ENCODE data around the gene COL4A2. TPM values are rescaled to one million over a fixed set of nuclear protein-coding genes. Genes with fewer than 3 reads are reported as not detected.

The COL4A2 gene
- total RNA-seq, 1 experiment from 2014 or later, result 1.6 TPM

DNA sequence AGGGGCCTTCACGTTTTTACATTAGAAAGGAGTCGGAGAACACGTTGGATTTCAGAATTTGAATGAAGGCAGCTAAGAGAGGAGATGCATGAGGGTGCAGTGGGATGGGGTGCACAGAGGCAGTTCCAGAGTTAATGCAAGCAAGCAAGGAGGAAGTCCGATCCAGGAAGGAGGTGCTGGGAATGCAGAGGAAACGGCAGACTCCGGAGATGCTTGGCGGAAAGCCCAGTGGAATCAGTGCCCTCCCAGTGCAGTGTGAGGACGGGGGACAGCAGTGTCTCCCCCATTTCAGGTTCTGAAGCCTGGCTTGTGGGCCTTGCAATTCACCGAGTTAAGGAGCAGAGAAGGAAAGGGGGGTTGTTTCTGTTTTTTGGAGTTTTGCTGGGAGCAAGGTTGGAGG is 100.4 kb downstream of the COL4A2 start:
- peaks cover 3 to 22% of the 10 kb centered on the region in 2 experiments; a peak in 3 of 4 replicates for H3K4me1 ChIP-seq (ENCODE audit: control insufficient read depth in 1 of 2, insufficient read depth in 2 of 2, low read length in 2 of 2)
- no peak overlapping the region for H3K9ac ChIP-seq (ENCODE audit: low read length)
- BruUV-seq (replicated peaks), result no TSS peak
- intact Hi-C loops (cut with micrococcal nuclease), result no loop called here
- DNase-seq (ENCODE audit: low read depth, low spot score), result no peak
- H3K4me3 ChIP-seq (replicated peaks in 1 of 2; ENCODE audit: low read depth in 1 of 2, low read length in 2 of 2), result no peak overlapping the region
- no peak overlapping the region for H3K27ac ChIP-seq (ENCODE audit: low read depth, low read length)
- no peaks in the 10 kb centered on the region for H3K9me3 ChIP-seq (ENCODE audit: control insufficient read depth in 1 of 2, insufficient read depth in 1 of 2, low read depth in 1 of 2, low read length in 2 of 2)
- H3K36me3 ChIP-seq (ENCODE audit: control insufficient read depth in 1 of 2, insufficient read depth in 2 of 2, low read length in 2 of 2), result no peaks in the 10 kb centered on the region
- H3K27me3 ChIP-seq (ENCODE audit: insufficient read depth, low read length), result no peaks in the 10 kb centered on the region
- H2AFZ ChIP-seq (ENCODE audit: low read depth, low read length, poor library complexity, severe bottlenecking), result no peak overlapping the region
- TF ChIP-seq SP1 (IDR thresholded peaks at IDR 0.05; ENCODE audit: low read depth), result no peak
- TF ChIP-seq RAD21 (IDR thresholded peaks at IDR 0.05; ENCODE audit: low read depth), result no peak
- ChIA-PET CTCF (no interaction called here), RAD21 (ENCODE audit: low non-redundant PET in 1 of 2, low total read pairs in 2 of 2, uncharacterized antibody in 2 of 2, unreplicated experiment in 2 of 2) (no interaction called here), POLR2A (no interaction called here)
- no peaks in the 10 kb centered on the region for H4K20me1 ChIP-seq (ENCODE audit: insufficient read depth)
- H3K4me2 ChIP-seq (ENCODE audit: low read length), result no peak overlapping the region
- H3K9me2 ChIP-seq (ENCODE audit: insufficient read depth), result no peaks in the 10 kb centered on the region
- H3K79me2 ChIP-seq (ENCODE audit: insufficient read depth, low read length), result no peaks in the 10 kb centered on the region
- ATAC-seq, result no peak

DNA sequence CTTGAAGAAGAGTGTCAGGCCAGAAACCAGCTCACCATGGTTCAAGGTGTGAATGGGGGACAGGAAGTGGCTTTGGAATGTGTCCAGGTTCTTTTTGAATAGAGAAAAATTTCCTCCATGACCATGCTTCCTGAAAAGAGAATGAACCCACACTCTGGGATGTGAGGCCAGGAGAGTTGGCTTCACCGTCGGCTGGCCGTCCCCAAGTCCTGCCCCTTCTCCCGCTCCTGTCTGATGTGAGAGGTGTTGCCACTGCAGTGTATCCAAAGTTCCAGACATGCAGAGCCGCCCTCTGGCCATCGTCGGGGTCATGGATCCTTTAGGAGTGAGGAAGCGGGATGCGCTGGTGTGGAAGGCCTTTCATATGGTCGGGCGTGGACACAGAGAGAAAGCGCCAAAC is 101.2 kb downstream of the COL4A2 start:
- no peak overlapping the region for H3K27ac ChIP-seq (ENCODE audit: low read depth, low read length)
- no peaks in the 10 kb centered on the region for H3K9me2 ChIP-seq (ENCODE audit: insufficient read depth)
- no peaks in the 10 kb centered on the region for H3K79me2 ChIP-seq (ENCODE audit: insufficient read depth, low read length)
- TF ChIP-seq CBX3 (IDR thresholded peaks at IDR 0.05; ENCODE audit: low read depth) (no peak), EZH2 (IDR thresholded peaks at IDR 0.05) (no peak), SRF (IDR thresholded peaks at IDR 0.05; ENCODE audit: low read depth) (no peak), ZFX (IDR thresholded peaks at IDR 0.05) (no peak), EZH2phosphoT487 (IDR thresholded peaks at IDR 0.05; ENCODE audit: borderline replicate concordance) (no peak), ELF1 (IDR thresholded peaks at IDR 0.05; ENCODE audit: borderline replicate concordance, low read depth) (no peak), EGR1 (IDR thresholded peaks at IDR 0.05; ENCODE audit: low read depth) (no peak), SP1 (IDR thresholded peaks at IDR 0.05; ENCODE audit: low read depth) (no peak), POLR2A (IDR thresholded peaks at IDR 0.05; ENCODE audit: borderline replicate concordance, extremely low read depth, insufficient read depth, insufficient read length) (no peak), SIN3A (IDR thresholded peaks at IDR 0.05; ENCODE audit: low read depth) (no peak)
- TF ChIP-seq, protein P1, sequence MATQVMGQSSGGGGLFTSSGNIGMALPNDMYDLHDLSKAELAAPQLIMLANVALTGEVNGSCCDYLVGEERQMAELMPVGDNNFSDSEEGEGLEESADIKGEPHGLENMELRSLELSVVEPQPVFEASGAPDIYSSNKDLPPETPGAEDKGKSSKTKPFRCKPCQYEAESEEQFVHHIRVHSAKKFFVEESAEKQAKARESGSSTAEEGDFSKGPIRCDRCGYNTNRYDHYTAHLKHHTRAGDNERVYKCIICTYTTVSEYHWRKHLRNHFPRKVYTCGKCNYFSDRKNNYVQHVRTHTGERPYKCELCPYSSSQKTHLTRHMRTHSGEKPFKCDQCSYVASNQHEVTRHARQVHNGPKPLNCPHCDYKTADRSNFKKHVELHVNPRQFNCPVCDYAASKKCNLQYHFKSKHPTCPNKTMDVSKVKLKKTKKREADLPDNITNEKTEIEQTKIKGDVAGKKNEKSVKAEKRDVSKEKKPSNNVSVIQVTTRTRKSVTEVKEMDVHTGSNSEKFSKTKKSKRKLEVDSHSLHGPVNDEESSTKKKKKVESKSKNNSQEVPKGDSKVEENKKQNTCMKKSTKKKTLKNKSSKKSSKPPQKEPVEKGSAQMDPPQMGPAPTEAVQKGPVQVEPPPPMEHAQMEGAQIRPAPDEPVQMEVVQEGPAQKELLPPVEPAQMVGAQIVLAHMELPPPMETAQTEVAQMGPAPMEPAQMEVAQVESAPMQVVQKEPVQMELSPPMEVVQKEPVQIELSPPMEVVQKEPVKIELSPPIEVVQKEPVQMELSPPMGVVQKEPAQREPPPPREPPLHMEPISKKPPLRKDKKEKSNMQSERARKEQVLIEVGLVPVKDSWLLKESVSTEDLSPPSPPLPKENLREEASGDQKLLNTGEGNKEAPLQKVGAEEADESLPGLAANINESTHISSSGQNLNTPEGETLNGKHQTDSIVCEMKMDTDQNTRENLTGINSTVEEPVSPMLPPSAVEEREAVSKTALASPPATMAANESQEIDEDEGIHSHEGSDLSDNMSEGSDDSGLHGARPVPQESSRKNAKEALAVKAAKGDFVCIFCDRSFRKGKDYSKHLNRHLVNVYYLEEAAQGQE (IDR thresholded peaks at IDR 0.05; ENCODE audit: low read depth), result no peak
- TF ChIP-seq, protein P2, sequence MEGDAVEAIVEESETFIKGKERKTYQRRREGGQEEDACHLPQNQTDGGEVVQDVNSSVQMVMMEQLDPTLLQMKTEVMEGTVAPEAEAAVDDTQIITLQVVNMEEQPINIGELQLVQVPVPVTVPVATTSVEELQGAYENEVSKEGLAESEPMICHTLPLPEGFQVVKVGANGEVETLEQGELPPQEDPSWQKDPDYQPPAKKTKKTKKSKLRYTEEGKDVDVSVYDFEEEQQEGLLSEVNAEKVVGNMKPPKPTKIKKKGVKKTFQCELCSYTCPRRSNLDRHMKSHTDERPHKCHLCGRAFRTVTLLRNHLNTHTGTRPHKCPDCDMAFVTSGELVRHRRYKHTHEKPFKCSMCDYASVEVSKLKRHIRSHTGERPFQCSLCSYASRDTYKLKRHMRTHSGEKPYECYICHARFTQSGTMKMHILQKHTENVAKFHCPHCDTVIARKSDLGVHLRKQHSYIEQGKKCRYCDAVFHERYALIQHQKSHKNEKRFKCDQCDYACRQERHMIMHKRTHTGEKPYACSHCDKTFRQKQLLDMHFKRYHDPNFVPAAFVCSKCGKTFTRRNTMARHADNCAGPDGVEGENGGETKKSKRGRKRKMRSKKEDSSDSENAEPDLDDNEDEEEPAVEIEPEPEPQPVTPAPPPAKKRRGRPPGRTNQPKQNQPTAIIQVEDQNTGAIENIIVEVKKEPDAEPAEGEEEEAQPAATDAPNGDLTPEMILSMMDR (IDR thresholded peaks at IDR 0.05 in 2 of 3, conservative IDR thresholded peaks at IDR 0.05 in 1 of 3; ENCODE audit: borderline replicate concordance in 1 of 3, insufficient read depth in 1 of 3, low read depth in 2 of 3, low read length in 2 of 3), result no peak
- TF ChIP-seq, protein P3, sequence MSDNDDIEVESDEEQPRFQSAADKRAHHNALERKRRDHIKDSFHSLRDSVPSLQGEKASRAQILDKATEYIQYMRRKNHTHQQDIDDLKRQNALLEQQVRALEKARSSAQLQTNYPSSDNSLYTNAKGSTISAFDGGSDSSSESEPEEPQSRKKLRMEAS (IDR thresholded peaks at IDR 0.05), result no peak
- H4K20me1 ChIP-seq (ENCODE audit: insufficient read depth), result no peaks in the 10 kb centered on the region
- H3K36me3 ChIP-seq (ENCODE audit: control insufficient read depth in 1 of 2, insufficient read depth in 2 of 2, low read length in 2 of 2), result no peaks in the 10 kb centered on the region
- H3K4me2 ChIP-seq (ENCODE audit: low read length), result no peak overlapping the region
- no peak overlapping the region for H3K4me3 ChIP-seq (replicated peaks in 1 of 2; ENCODE audit: low read depth in 1 of 2, low read length in 2 of 2)
- intact Hi-C loops (cut with micrococcal nuclease), result no loop called here
- ATAC-seq (no peak), DNase-seq (ENCODE audit: low read depth, low spot score) (no peak)
- no peak overlapping the region for H2AFZ ChIP-seq (ENCODE audit: low read depth, low read length, poor library complexity, severe bottlenecking)
- BruUV-seq (replicated peaks), result no TSS peak
- no peak overlapping the region for H3K9ac ChIP-seq (ENCODE audit: low read length)
- CTCF ChIA-PET, result no interaction called here
- no peaks in the 10 kb centered on the region for H3K9me3 ChIP-seq (ENCODE audit: control insufficient read depth in 1 of 2, insufficient read depth in 1 of 2, low read depth in 1 of 2, low read length in 2 of 2)
- RAD21 ChIA-PET (ENCODE audit: low non-redundant PET in 1 of 2, low total read pairs in 2 of 2, uncharacterized antibody in 2 of 2, unreplicated experiment in 2 of 2), result no interaction called here
- H3K27me3 ChIP-seq (ENCODE audit: insufficient read depth, low read length), result no peaks in the 10 kb centered on the region
- peaks cover 3 to 24% of the 10 kb centered on the region in 2 experiments; a peak in 3 of 4 replicates for H3K4me1 ChIP-seq (ENCODE audit: control insufficient read depth in 1 of 2, insufficient read depth in 2 of 2, low read length in 2 of 2)
- POLR2A ChIA-PET, result no interaction called here
